Tibial nerve (tissue), 4 donors: ENCODE measurements around the gene OR2AJ1.

Experiments
- CTCF ChIP-seq, 5 experiments: fragments of 200-600 bp in 3 of 5; fragments of 450-650 bp in 2 of 5; sonication (generic) in 3 of 5; IDR thresholded peaks; one replicate each; pipeline ENCODE4 v1.5.1; 2016 to 2019; ENCODE audit warnings: antibody characterized with exemption in 5 of 5, mild to moderate bottlenecking in 3 of 5, moderate library complexity in 2 of 5
- EP300 ChIP-seq, 2 donors: sonication (generic); formaldehyde crosslinking; IDR thresholded peaks; one replicate each; pipeline ENCODE4 v1.6.1; 2017; ENCODE audit warnings: antibody characterized with exemption in 2 of 2, mild to moderate bottlenecking in 1 of 2
- POLR2A ChIP-seq, 2 donors: fragments of 450-650 bp; IDR thresholded peaks; one replicate each; pipeline ENCODE4 v1.6.1; 2017; ENCODE audit warnings: antibody characterized with exemption in 2 of 2, mild to moderate bottlenecking in 2 of 2, moderate library complexity in 2 of 2

GRCh38 chr1:247919952-247920351, 4.7 kb upstream of the OR2AJ1 start, which contains the start of gene OR2T8:
- TF ChIP-seq EP300 (IDR thresholded peaks at IDR 0.05), result no peak
- TF ChIP-seq CTCF (IDR thresholded peaks at IDR 0.05), result no peak
- no peak for TF ChIP-seq POLR2A (IDR thresholded peaks at IDR 0.05)
